H9 (cell line): ENCODE data around the gene EHBP1. TPM values are rescaled to one million over a fixed set of nuclear protein-coding genes. Genes with fewer than 3 reads are reported as not detected.
A peak's percentile ranks its signal among the peaks of the same experiment; 100 is the strongest.

Source experiments
- DNase-seq: peaks from one replicate; pipeline ENCODE4 v3.0.0-alpha.2; 2017
- H2AFZ ChIP-seq: one replicate; pipeline ENCODE4 v1.6.1; 2013; ENCODE audit warnings: mild to moderate bottlenecking, low read length, control low read depth, moderate library complexity
- H2AK5ac ChIP-seq: 2 replicates; pipeline ENCODE4 v1.6.1; 2013; ENCODE audit warnings: low read length, control low read depth, mixed read lengths; ENCODE audit not compliant: insufficient read length
- H2BK120ac ChIP-seq: one replicate; pipeline ENCODE4 v1.6.1; 2013; ENCODE audit warnings: low read depth, mild to moderate bottlenecking, low read length, control low read depth, inconsistent platforms; ENCODE audit not compliant: poor library complexity, severe bottlenecking
- H2BK12ac ChIP-seq: 2 replicates; pipeline ENCODE4 v1.6.1; 2013; ENCODE audit warnings: low read length, control low read depth, mixed read lengths, low read depth; ENCODE audit not compliant: insufficient read length
- H2BK15ac ChIP-seq: 2 replicates; pipeline ENCODE4 v1.6.1; 2013; ENCODE audit warnings: low read depth, low read length, control low read depth
- H2BK20ac ChIP-seq: one replicate; pipeline ENCODE4 v1.6.1; 2013; ENCODE audit warnings: low read depth, mild to moderate bottlenecking, low read length, control low read depth, inconsistent platforms; ENCODE audit not compliant: poor library complexity, severe bottlenecking
- H2BK5ac ChIP-seq: 2 replicates; pipeline ENCODE4 v1.6.1; 2013; ENCODE audit warnings: low read length, control low read depth, mixed read lengths; ENCODE audit not compliant: insufficient read length
- H3K14ac ChIP-seq: 2 replicates; pipeline ENCODE4 v1.6.1; 2013; ENCODE audit warnings: low read length, control low read depth; ENCODE audit not compliant: insufficient read depth
- H3K18ac ChIP-seq: 2 replicates; pipeline ENCODE4 v1.6.1; 2013; ENCODE audit warnings: low read depth, mild to moderate bottlenecking, mixed read lengths, low read length, control low read depth; ENCODE audit not compliant: insufficient read length
- H3K23ac ChIP-seq: 2 replicates; pipeline ENCODE4 v1.6.1; 2013; ENCODE audit warnings: low read length, control low read depth, mixed read lengths, low read depth; ENCODE audit not compliant: insufficient read length
- H3K23me2 ChIP-seq: 2 replicates; pipeline ENCODE4 v1.6.1; 2013; ENCODE audit warnings: low read depth, mild to moderate bottlenecking, mixed read lengths, low read length, control low read depth; ENCODE audit not compliant: insufficient read length, poor library complexity, severe bottlenecking
- H3K27ac ChIP-seq: 2 replicates; pipeline ENCODE4 v1.5.1; 2013; ENCODE audit warnings: low read length, control low read depth, mixed read lengths, low read depth; ENCODE audit not compliant: insufficient read length
- H3K27me3 ChIP-seq: 2 replicates; pipeline ENCODE4 v1.6.1; 2013; ENCODE audit warnings: low read length, control low read depth, inconsistent platforms; ENCODE audit not compliant: insufficient read depth
- H3K4ac ChIP-seq: 2 replicates; pipeline ENCODE4 v1.6.1; 2013; ENCODE audit warnings: low read depth, mild to moderate bottlenecking, control low read depth, inconsistent platforms, low read length, moderate library complexity
- H3K4me1 ChIP-seq: 2 replicates; pipeline ENCODE4 v1.6.1; 2013; ENCODE audit warnings: low read length, control low read depth, inconsistent platforms; ENCODE audit not compliant: insufficient read depth
- H3K4me2 ChIP-seq: 2 replicates; pipeline ENCODE4 v1.6.1; 2013; ENCODE audit warnings: low read length, control low read depth, mixed read lengths; ENCODE audit not compliant: insufficient read length, insufficient read depth
- H3K56ac ChIP-seq: 2 replicates; pipeline ENCODE4 v1.6.1; 2013; ENCODE audit warnings: low read depth, mild to moderate bottlenecking, mixed read lengths, low read length, control low read depth; ENCODE audit not compliant: insufficient read length
- H3K79me1 ChIP-seq: 2 replicates; pipeline ENCODE4 v1.6.1; 2013; ENCODE audit warnings: low read depth, mild to moderate bottlenecking, moderate library complexity, low read length, control low read depth, inconsistent platforms; ENCODE audit not compliant: insufficient read depth, poor library complexity, severe bottlenecking
- H3K79me2 ChIP-seq: 2 replicates; pipeline ENCODE4 v1.6.1; 2013; ENCODE audit warnings: low read length, control low read depth, inconsistent platforms; ENCODE audit not compliant: insufficient read depth
- H3K9ac ChIP-seq: 2 replicates; pipeline ENCODE4 v1.6.1; 2013; ENCODE audit warnings: low read length, control low read depth, mixed read lengths; ENCODE audit not compliant: insufficient read length; ENCODE audit errors: extremely low read depth
- H3K9me3 ChIP-seq: one replicate; pipeline ENCODE4 v1.6.1; 2013; ENCODE audit warnings: low read depth, low read length, inconsistent platforms; ENCODE audit not compliant: control insufficient read depth
- H3T11ph ChIP-seq: one replicate; pipeline ENCODE4 v1.6.1; 2013; ENCODE audit warnings: mild to moderate bottlenecking, low read length, control low read depth, inconsistent platforms
- H4K20me1 ChIP-seq: one replicate; pipeline ENCODE4 v1.6.1; 2013; ENCODE audit not compliant: control insufficient read depth, insufficient read length, insufficient read depth
- H4K5ac ChIP-seq: 2 replicates; pipeline ENCODE4 v1.6.1; 2013; ENCODE audit warnings: low read depth, mild to moderate bottlenecking, mixed read lengths, low read length, control low read depth; ENCODE audit not compliant: insufficient read length
- H4K8ac ChIP-seq: replicated peaks from 2 replicates; pipeline ENCODE4 v1.6.1; 2013; ENCODE audit warnings: low read length, control low read depth, mixed read lengths, low read depth; ENCODE audit not compliant: insufficient read length
- H4K91ac ChIP-seq: 2 replicates; pipeline ENCODE4 v1.6.1; 2013; ENCODE audit warnings: low read depth, mild to moderate bottlenecking, moderate library complexity, mixed read lengths, low read length, control low read depth; ENCODE audit not compliant: insufficient read length
- H3K27ac Mint-ChIP-seq, 3 experiments: 2 replicates in 2 of 3; 3 replicates in 1 of 3; pipeline ENCODE4 v1.8.0; 2020 to 2021; ENCODE audit warnings: mixed read lengths in 3 of 3, mild to moderate bottlenecking in 1 of 3, moderate library complexity in 1 of 3
- H3K27me3 Mint-ChIP-seq: 2 replicates; pipeline ENCODE4 v1.8.0; 2021; ENCODE audit warnings: low read depth, mild to moderate bottlenecking, moderate library complexity, mixed read lengths
- H3K36me3 Mint-ChIP-seq, 3 experiments: 2 replicates in 2 of 3; 3 replicates in 1 of 3; pipeline ENCODE4 v1.8.0; 2020 to 2021; ENCODE audit warnings: low read depth in 3 of 3, mixed read lengths in 3 of 3; ENCODE audit not compliant: insufficient read depth in 1 of 3
- H3K4me1 Mint-ChIP-seq, 2 experiments: 2 replicates each; pipeline ENCODE4 v1.8.0; 2020; ENCODE audit warnings: mixed read lengths in 2 of 2
- H3K4me3 Mint-ChIP-seq, 2 experiments: 2 replicates in 1 of 2; 3 replicates in 1 of 2; pipeline ENCODE4 v1.8.0; 2020 to 2021; ENCODE audit warnings: mild to moderate bottlenecking in 2 of 2, mixed read lengths in 2 of 2, moderate library complexity in 1 of 2
- H3K9me3 Mint-ChIP-seq, 2 experiments: 2 replicates in 1 of 2; 3 replicates in 1 of 2; pipeline ENCODE4 v1.8.0; 2020; ENCODE audit warnings: mild to moderate bottlenecking in 2 of 2, mixed read lengths in 2 of 2, moderate library complexity in 1 of 2
- WGBS: extraction: QIAGEN DNeasy Blood & Tissue Kit; methylation state at CpG from one replicate; pipeline ENCODE4 v1.1.7; 2013; ENCODE audit warnings: missing lambda C conversion rate, low lambda C conversion rate, mixed read lengths; ENCODE audit not compliant: insufficient read length; ENCODE audit errors: extremely low coverage; 5-methylcytosine and 5-hydroxymethylcytosine counted together
- total RNA-seq: library from RNA; stranded (reverse); gene quantifications from 2 replicates; pipeline ENCODE4 v1.2.1, GENCODE V29; 2021
- TF ChIP-seq, protein P1 (sequence below): fragments of 200-600 bp; sonication (generic); conservative IDR thresholded peaks from 3 replicates; pipeline ENCODE4 v1.8.0; 2021; ENCODE audit warnings: antibody characterized with exemption, mild to moderate bottlenecking

EHBP1 gene
- total RNA-seq, 1 experiment from 2014 or later = 35.6 TPM

GRCh38 chr2:62706721-62707521 lies 1.4 kb downstream of the EHBP1 start:
- H3K27ac ChIP-seq = no peak overlapping the region
- H3K4ac ChIP-seq = no peak overlapping the region
- H3K27me3 ChIP-seq = no peaks in the 10 kb centered on the region
- H4K8ac ChIP-seq = no peak overlapping the region
- no peaks in the 10 kb centered on the region for H3K9me3 Mint-ChIP-seq
- no peak overlapping the region for H4K91ac ChIP-seq
- no peaks in the 10 kb centered on the region for H3K9me3 ChIP-seq
- TF ChIP-seq, protein P1, sequence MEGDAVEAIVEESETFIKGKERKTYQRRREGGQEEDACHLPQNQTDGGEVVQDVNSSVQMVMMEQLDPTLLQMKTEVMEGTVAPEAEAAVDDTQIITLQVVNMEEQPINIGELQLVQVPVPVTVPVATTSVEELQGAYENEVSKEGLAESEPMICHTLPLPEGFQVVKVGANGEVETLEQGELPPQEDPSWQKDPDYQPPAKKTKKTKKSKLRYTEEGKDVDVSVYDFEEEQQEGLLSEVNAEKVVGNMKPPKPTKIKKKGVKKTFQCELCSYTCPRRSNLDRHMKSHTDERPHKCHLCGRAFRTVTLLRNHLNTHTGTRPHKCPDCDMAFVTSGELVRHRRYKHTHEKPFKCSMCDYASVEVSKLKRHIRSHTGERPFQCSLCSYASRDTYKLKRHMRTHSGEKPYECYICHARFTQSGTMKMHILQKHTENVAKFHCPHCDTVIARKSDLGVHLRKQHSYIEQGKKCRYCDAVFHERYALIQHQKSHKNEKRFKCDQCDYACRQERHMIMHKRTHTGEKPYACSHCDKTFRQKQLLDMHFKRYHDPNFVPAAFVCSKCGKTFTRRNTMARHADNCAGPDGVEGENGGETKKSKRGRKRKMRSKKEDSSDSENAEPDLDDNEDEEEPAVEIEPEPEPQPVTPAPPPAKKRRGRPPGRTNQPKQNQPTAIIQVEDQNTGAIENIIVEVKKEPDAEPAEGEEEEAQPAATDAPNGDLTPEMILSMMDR = no peak
- no peaks in the 10 kb centered on the region for H4K20me1 ChIP-seq
- H2AFZ ChIP-seq = no peak overlapping the region
- H2AK5ac ChIP-seq = no peak overlapping the region
- peaks cover 5% of the 10 kb centered on the region for H3K79me1 ChIP-seq
- no peak overlapping the region for H2BK120ac ChIP-seq
- no peak overlapping the region for H4K5ac ChIP-seq
- H3K4me1 ChIP-seq = no peaks in the 10 kb centered on the region; the same call in 1 of the 2 replicates
- H2BK5ac ChIP-seq = no peak overlapping the region
- H3K9ac ChIP-seq = peak overlapping the region; percentile 44
- peaks cover 5 to 10% (median 9%) of the 10 kb centered on the region in 3 experiments for H3K36me3 Mint-ChIP-seq
- H2BK12ac ChIP-seq = no peak overlapping the region
- H3K27ac Mint-ChIP-seq = 0 out of 7 replicates have a peak overlapping the region, but pooled peaks of 1 of the 3 experiments have one; percentile 93
- no peak overlapping the region for H2BK15ac ChIP-seq
- H2BK20ac ChIP-seq = no peak overlapping the region
- H3K18ac ChIP-seq = no peak overlapping the region
- no peak overlapping the region for H3K56ac ChIP-seq
- H3K4me3 Mint-ChIP-seq = peak overlapping the region; percentile 82 to 96
- no peak overlapping the region for H3K14ac ChIP-seq
- no CpG with 5 or more reads among the region's 7 CpGs for WGBS
- peaks cover 28 to 29% of the 10 kb centered on the region in 2 experiments for H3K4me1 Mint-ChIP-seq
- no peak overlapping the region for H3T11ph ChIP-seq
- DNase-seq = no peak
- H3K79me2 ChIP-seq = peaks cover 9% of the 10 kb centered on the region; the same call in 1 of the 2 replicates
- peak overlapping the region; percentile 89 for H3K4me2 ChIP-seq
- peaks cover 7% of the 10 kb centered on the region for H3K23me2 ChIP-seq
- H3K23ac ChIP-seq = no peak overlapping the region
- H3K27me3 Mint-ChIP-seq = no peaks in the 10 kb centered on the region
